ENCODE measurements around the gene TOGARAM2.

- TF ChIP-seq CTCF (conservative IDR thresholded peaks at IDR 0.05; ENCODE audit: low read length) (no peak), EZH2phosphoT487 (IDR thresholded peaks at IDR 0.05; ENCODE audit: borderline replicate concordance, low read depth, low read length) (no peak)
These were observed 25.6 kb upstream of the TOGARAM2 start for GRCh38 chr2:28955467-28955866.

All from OCI-LY7 (cell line).